A549 (cell line): Measurements from ENCODE around the gene THPO. TPM values are rescaled to one million over a fixed set of nuclear protein-coding genes. Genes with fewer than 3 reads are reported as not detected.

Experiments used
- ATAC-seq, 2 experiments: fragments of 200-7000 bp in 1 of 2; fragments of >200 bp in 1 of 2; cut with Nextera tagmentation in 1 of 2; cut with Tn5 transposase in 1 of 2; 3 replicates each; pipeline versions ENCODE4 v1.8.0 to v1.9.1; 2018 to 2020; ENCODE audit warnings: mild to moderate bottlenecking in 1 of 2, moderate library complexity in 1 of 2
- CTCF ChIA-PET: fragments of 300-600 bp; sonication (Branson Sonifier 250); formaldehyde crosslinking; extraction: SDS; loops from one replicate; lab custom pipeline; 2021; ENCODE audit warnings: antibody characterized with exemption, inconsistent platforms; lab: Yijun Ruan, JAX
- POLR2A ChIA-PET: fragments of 350-600 bp; formaldehyde crosslinking; extraction: SDS; loops from one replicate; lab custom pipeline; 2021; ENCODE audit warnings: antibody characterized with exemption, inconsistent platforms; lab: Yijun Ruan, JAX
- DNase-seq, 2 experiments: peaks; one replicate each; pipeline versions ENCODE4 v3.0.0 to v3.0.0-alpha.2; 2011 to 2016; ENCODE audit warnings: low read depth in 1 of 2, low spot score in 1 of 2
- FAIRE-seq: peaks from 2 replicates; lab custom pipeline; 2011; peaks lifted over from hg19 to GRCh38; lab: Jason Lieb, UNC
- H3K27ac ChIP-seq, 2 experiments: fragments of >200 bp; sonication (Bioruptor Twin); formaldehyde crosslinking; 3 replicates each; pipeline ENCODE4 v1.5.1; 2016 to 2017
- H3K4me1 ChIP-seq: fragments of >200 bp; sonication (Bioruptor Twin); formaldehyde crosslinking; 3 replicates; pipeline ENCODE4 v1.6.1; 2016
- H3K4me2 ChIP-seq: fragments of >200 bp; sonication (Bioruptor Twin); formaldehyde crosslinking; 3 replicates; pipeline ENCODE4 v1.6.1; 2016
- H3K4me3 ChIP-seq: fragments of >200 bp; sonication (Bioruptor Twin); formaldehyde crosslinking; 3 replicates; pipeline ENCODE4 v1.5.1; 2016
- H3K9me3 ChIP-seq: fragments of >200 bp; sonication (Bioruptor Twin); formaldehyde crosslinking; 3 replicates; pipeline ENCODE4 v1.6.1; 2016
- BCL3 ChIP-seq: fragments of >200 bp; sonication (Bioruptor Twin); formaldehyde crosslinking; IDR thresholded peaks from 3 replicates; pipeline ENCODE4 v1.6.1; 2016
- BHLHE40 ChIP-seq: IDR thresholded peaks from 2 replicates; pipeline ENCODE4 v1.6.1; 2012; ENCODE audit warnings: low read depth, low read length, inconsistent platforms
- CBX2 ChIP-seq: fragments of 200-600 bp; sonication (generic); IDR thresholded peaks from 2 replicates; pipeline ENCODE4 v1.6.1; 2016; ENCODE audit warnings: low read depth, mild to moderate bottlenecking, borderline replicate concordance
- CTCF ChIP-seq: fragments of >200 bp; sonication (Bioruptor Twin); formaldehyde crosslinking; IDR thresholded peaks from 3 replicates; pipeline ENCODE4 v1.5.1; 2016
- EP300 ChIP-seq, 2 experiments: fragments of >200 bp; sonication (Bioruptor Twin); formaldehyde crosslinking; IDR thresholded peaks; 2 replicates in 1 of 2; 3 replicates in 1 of 2; pipeline ENCODE4 v1.6.1; 2016 to 2017
- FOSB ChIP-seq: fragments of 250-450 bp; sonication (Bioruptor Pico); IDR thresholded peaks from 2 replicates; pipeline ENCODE4 v1.5.0; 2020; ENCODE audit warnings: mild to moderate bottlenecking, moderate library complexity
- FOSL2 ChIP-seq, 2 experiments: fragments of 450-650 bp in 1 of 2; fragments of >200 bp in 1 of 2; sonication (Bioruptor Twin) in 1 of 2; formaldehyde crosslinking; IDR thresholded peaks; 2 replicates each; pipeline versions ENCODE4 v1.5.0 to v1.6.1; 2016 to 2020; ENCODE audit warnings: mild to moderate bottlenecking in 1 of 2, moderate library complexity in 1 of 2
- FOXS1 ChIP-seq: fragments of 250-450 bp; sonication (Bioruptor Pico); IDR thresholded peaks from 2 replicates; pipeline ENCODE4 v1.5.0; 2020; ENCODE audit warnings: mild to moderate bottlenecking, moderate library complexity
- GATA3 ChIP-seq: IDR thresholded peaks from 2 replicates; pipeline ENCODE4 v1.6.1; 2012; ENCODE audit warnings: borderline replicate concordance
- HES2 ChIP-seq: fragments of >200 bp; sonication (Bioruptor Twin); formaldehyde crosslinking; IDR thresholded peaks from 2 replicates; pipeline ENCODE4 v1.6.1; 2016
- HEYL ChIP-seq: fragments of 250-450 bp; sonication (Bioruptor Pico); IDR thresholded peaks from 2 replicates; pipeline ENCODE4 v1.8.0; 2021; ENCODE audit warnings: mild to moderate bottlenecking, moderate library complexity
- HMGXB4 ChIP-seq: fragments of 250-450 bp; sonication (Bioruptor Pico); IDR thresholded peaks from 2 replicates; pipeline ENCODE4 v1.5.0; 2021; ENCODE audit warnings: mild to moderate bottlenecking, moderate library complexity, borderline replicate concordance
- MAFK ChIP-seq: fragments of 450-650 bp; IDR thresholded peaks from 2 replicates; pipeline ENCODE4 v1.6.1; 2014; ENCODE audit not compliant: partially characterized antibody
- MAX ChIP-seq: IDR thresholded peaks from 2 replicates; pipeline ENCODE4 v1.6.1; 2012
- NR3C1 ChIP-seq: fragments of >200 bp; sonication (Bioruptor Twin); formaldehyde crosslinking; IDR thresholded peaks from 3 replicates; pipeline ENCODE4 v1.6.1; 2017
- PBX3 ChIP-seq: IDR thresholded peaks from 2 replicates; pipeline ENCODE4 v1.6.1; 2012
- PHF8 ChIP-seq: fragments of 200-600 bp; sonication (generic); IDR thresholded peaks from 2 replicates; pipeline ENCODE4 v1.6.1; 2016; ENCODE audit warnings: low read depth, mild to moderate bottlenecking, antibody characterized with exemption, moderate library complexity, borderline replicate concordance
- RAD21 ChIP-seq, 2 experiments: fragments of >200 bp in 1 of 2; sonication (Bioruptor Twin) in 1 of 2; formaldehyde crosslinking in 1 of 2; IDR thresholded peaks in 1 of 2; conservative IDR thresholded peaks in 1 of 2; 2 replicates in 1 of 2; 3 replicates in 1 of 2; pipeline ENCODE4 v1.6.1; 2012 to 2018; ENCODE audit warnings: inconsistent platforms in 1 of 2
- REST ChIP-seq: fragments of 200-600 bp; sonication (generic); IDR thresholded peaks from 2 replicates; pipeline ENCODE4 v1.6.1; 2016; ENCODE audit warnings: antibody characterized with exemption, mild to moderate bottlenecking, moderate library complexity
- SMC3 ChIP-seq: fragments of >200 bp; sonication (Bioruptor Twin); formaldehyde crosslinking; IDR thresholded peaks from 3 replicates; pipeline ENCODE4 v1.6.1; 2018; ENCODE audit warnings: inconsistent platforms
- ZFP36 ChIP-seq: fragments of 450-650 bp; IDR thresholded peaks from 2 replicates; pipeline ENCODE4 v1.6.1; 2014; ENCODE audit warnings: borderline replicate concordance; ENCODE audit not compliant: partially characterized antibody
- WGBS: methylation state at CpG from one replicate; pipeline ENCODE4 v1.1.6; 2017; ENCODE audit errors: missing lambda C conversion rate; 5-methylcytosine and 5-hydroxymethylcytosine counted together
- polyA plus RNA-seq, 4 experiments: library from polyadenylated mRNA; depleted of rRNA in 3 of 4; stranded (reverse); fragments of >200 nt; fragmentation: RNase III in 1 of 4; extraction: RNeasy Plus Mini Kit Qiagen cat#74134 plus additional on column Dnase treatment in 1 of 4; gene quantifications; 2 replicates in 3 of 4; 3 replicates in 1 of 4; pipeline ENCODE4 v1.2.3, GENCODE V29; 2011 to 2017

Gene THPO
- polyA plus RNA-seq, 2 of the 4 experiments (the other 2 are of a cell fraction), result 0.06 TPM; not detected in 1

- no peak overlapping the region for H3K4me3 ChIP-seq
- no peak for FAIRE-seq
- no peaks in the 10 kb centered on the region for H3K9me3 ChIP-seq
- TF ChIP-seq MAFK (peak; percentile 37), FOXS1 (no peak)
- no peak overlapping the region for H3K27ac ChIP-seq
- no peak for DNase-seq
- POLR2A ChIA-PET, result interaction anchor here (1.2 to 1.6 kb wide), 3 partner anchors 10 to 145 kb away, joined by 3 read pairs; no protein-coding TSS in a partner anchor
- CTCF ChIA-PET, result interaction anchor here (0.7 to 13.6 kb wide), 28 partner anchors 8 to 189 kb away, joined by 3 to 171 read pairs (median 6); partner anchors contain the start of gene EPHB3
- H3K4me2 ChIP-seq, result no peak overlapping the region
- peaks cover 8% of the 10 kb centered on the region; the same call in 2 of the 3 replicates for H3K4me1 ChIP-seq
- no peak for ATAC-seq
- WGBS, result 64% methylated on average over 8 of the region's 8 CpGs
Measured at GRCh38 chr3:184372296-184372821, 5.6 kb downstream of the THPO start.

- Histone ChIP-seq H3K4me1 (peaks cover 8% of the 10 kb centered on the region; the same call in 2 of the 3 replicates), H3K4me3 (no peak overlapping the region), H3K27ac (no peak overlapping the region), H3K4me2 (no peak overlapping the region), H3K9me3 (no peaks in the 10 kb centered on the region)
- peak; percentile 94 to 96 for ATAC-seq
- TF ChIP-seq NR3C1, result no peak
- TF ChIP-seq RAD21 (conservative IDR thresholded peaks at IDR 0.05 in 1 of 2, IDR thresholded peaks at IDR 0.05 in 1 of 2), result peak; percentile 87 to 93
- no peak for TF ChIP-seq FOXS1
- TF ChIP-seq HES2, result no peak
- no peak for TF ChIP-seq CBX2
- TF ChIP-seq PHF8, result no peak
- no peak for TF ChIP-seq BHLHE40
- TF ChIP-seq GATA3, result no peak
- TF ChIP-seq HMGXB4 (CRISPR knock-in tag), result no peak
- TF ChIP-seq MAX, result 0 out of 2 replicates have a peak, but pooled peaks have one; percentile 18
- no peak; the same call in 1 of the 2 replicates for TF ChIP-seq PBX3
- TF ChIP-seq EP300 (IDR thresholded peaks at IDR 0.05), result no peak
- no peak for TF ChIP-seq FOSB (CRISPR knock-in tag)
- no peak for TF ChIP-seq HEYL (CRISPR knock-in tag)
- no peak for TF ChIP-seq REST
- no peak for TF ChIP-seq FOSL2 (IDR thresholded peaks at IDR 0.05)
- TF ChIP-seq FOSL2 (CRISPR knock-in tag; IDR thresholded peaks at IDR 0.05), result peak; percentile 20; the same call in 1 of the 2 replicates
- TF ChIP-seq BCL3, result no peak
- peak; percentile 75 for TF ChIP-seq CTCF
- TF ChIP-seq SMC3, result peak; percentile 85
- TF ChIP-seq ZFP36, result no peak
- peak; percentile 82 to 83 for DNase-seq
- ChIA-PET POLR2A (interaction anchor here (0.7 to 1.6 kb wide), 5 partner anchors 8 to 146 kb away, joined by 3 read pairs; no protein-coding TSS in a partner anchor), CTCF (interaction anchor here (0.6 to 13.6 kb wide), 47 partner anchors 9 to 453 kb away, joined by 3 to 171 read pairs (median 5); partner anchors contain the start of gene EPHB3)
- WGBS, result 46% methylated on average over 5 of the region's 5 CpGs
- peak; percentile 7 for FAIRE-seq
Measured at GRCh38 chr3:184371570-184372018, 6.4 kb downstream of the THPO start.
